GM18508 (cell line): ENCODE measurements around the gene ILKAP.

Experiments
- ATAC-seq: cut with Tn5 transposase; IDR thresholded peaks from one replicate; pipeline ENCODE4 v1.9.1; 2021; ENCODE audit warnings: moderate number of reproducible peaks; ENCODE audit not compliant: insufficient read depth, unreplicated experiment

ILKAP gene

DNA sequence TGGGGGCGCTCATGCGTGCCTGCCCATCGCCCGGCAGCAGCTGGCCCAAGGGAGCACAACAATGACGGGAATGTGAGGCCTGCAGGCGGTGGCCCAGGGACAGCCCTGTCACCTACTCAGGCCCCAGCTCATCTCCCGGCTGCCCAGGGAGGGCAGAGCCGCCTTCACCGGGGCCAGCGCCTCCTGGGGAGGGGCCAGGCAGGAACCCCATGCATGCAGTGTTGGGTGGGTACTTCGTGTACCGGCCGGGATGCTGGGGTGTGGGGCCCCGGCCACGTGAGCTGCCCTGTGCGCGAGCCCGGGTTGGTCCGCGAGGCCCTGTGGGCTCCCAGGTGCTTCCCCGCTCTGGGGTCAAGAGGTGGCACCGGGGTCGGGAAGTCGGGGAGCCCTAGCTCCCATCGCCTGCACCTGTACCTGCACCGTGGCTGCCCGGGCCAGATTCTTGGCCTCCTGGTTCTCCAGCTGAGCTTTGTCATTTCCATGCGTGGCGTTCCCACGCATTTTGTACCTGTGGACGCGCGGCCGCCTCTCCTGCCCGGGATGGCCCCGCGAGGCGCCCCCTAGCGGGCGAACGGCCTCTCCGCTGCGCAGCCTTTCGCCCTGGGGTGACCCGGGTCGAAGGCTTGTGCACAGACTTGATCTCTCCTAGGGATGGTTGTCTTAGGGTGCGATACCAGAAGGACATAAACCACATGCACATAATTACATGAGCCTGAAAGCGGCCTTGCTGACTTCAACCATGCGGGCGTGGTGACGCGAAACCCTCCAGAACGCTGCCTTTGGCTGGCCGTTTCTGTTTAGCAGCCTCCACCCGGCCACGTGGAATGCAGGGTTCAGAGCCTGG is 64.1 kb downstream of the ILKAP start:
- ATAC-seq = no peak

DNA sequence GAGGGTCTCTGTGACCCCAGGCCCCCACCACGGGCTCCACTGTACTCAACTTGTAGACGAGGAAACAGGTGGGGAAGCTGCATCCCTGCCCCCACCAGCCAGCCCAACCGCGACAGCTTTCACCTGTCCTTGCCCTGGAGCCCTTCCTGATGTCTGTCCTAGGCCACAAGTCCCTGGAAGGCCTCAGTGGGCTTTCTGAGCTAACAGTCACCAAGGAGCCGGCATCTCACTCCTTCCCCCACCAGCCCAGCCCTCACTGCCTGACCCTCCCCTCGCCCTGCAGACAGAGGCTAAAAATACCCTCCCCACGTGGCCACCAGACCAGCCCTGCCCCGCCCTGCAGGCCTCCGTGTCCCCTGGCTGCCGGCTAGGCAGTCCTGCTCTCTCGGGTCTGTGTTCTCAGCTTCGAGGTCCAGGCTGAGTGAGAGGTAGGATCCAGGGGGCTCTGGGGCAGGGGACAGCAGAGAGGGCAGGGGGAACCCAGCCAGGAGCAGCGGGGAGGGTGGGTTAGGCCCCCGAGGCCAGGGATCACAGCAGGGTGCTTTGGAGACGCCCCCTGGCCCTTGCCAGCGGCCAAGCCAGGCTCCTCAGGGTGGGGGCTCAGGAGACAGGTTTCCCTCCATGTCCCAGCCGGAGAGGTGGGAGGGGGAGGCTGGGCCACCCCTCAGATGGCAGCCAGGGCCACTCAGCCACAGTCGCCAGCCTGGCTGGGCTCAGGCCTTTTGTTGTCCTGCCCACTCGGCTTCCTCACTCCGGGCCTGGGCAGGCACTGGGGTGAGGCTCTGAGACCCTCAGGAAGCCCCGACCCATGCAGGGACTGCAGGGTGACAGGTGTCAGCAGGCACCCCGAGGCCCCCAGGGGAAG is 64.9 kb downstream of the ILKAP start, which contains the start of gene KLHL30:
TSS of gene KLHL30 (plus strand) at position 338 of the 865 bp plus-strand sequence. CDS start 2,087 bp downstream, outside the sequence.
- ATAC-seq = no peak

DNA sequence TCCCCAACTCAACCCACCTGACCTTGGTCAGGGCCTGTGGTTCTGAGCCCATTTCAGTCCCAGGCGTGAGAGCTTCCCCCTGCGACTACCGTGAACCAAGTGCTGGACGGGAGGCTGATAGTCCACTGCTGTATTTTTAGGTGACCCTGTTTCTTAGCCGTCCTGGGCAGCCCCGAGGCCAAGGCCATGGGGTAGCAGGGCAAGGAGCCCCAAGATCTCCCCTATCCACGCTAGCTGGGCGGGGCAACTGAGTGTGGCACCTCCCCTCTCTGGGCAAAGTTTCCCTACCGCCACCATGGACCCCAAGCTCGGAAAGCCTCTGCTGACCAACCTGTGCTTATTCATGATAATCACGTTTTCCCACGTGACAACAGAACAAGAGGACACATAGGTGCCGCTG is 65.6 kb downstream of the ILKAP start:
- no peak for ATAC-seq

DNA sequence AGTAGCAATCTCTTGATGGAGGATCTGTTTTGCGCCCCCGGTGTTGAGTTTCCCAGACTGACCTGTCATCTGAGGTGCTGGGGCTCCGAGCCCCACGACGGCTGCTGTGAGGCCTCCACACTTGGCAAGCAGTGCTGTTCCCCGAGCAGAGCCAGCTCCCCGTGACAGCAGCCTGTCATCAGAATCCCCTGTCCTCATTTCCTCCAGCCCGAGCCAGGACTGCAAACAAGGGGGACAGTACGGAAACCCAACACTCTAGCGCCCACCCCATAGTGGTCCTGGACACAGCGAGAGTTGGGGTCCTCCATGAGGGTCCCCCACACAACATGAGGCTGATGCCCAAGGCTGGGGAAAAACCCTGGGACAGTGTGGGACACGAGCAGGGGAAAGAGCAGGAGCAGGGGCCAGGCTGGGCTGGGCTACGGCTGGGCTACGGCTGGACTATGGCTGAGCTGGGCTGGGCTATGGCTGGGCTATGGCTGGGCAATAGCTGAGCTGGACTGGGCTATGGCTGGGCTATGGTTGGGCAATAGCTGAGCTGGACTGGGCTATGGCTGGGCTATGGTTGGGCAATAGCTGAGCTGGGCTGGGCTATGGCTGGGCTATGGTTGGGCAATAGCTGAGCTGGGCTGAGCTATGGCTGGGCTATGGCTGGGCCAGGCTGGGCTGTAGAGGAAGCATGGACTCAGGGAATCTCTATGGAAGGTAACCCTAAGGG is 66.5 kb downstream of the ILKAP start:
- ATAC-seq = no peak

DNA sequence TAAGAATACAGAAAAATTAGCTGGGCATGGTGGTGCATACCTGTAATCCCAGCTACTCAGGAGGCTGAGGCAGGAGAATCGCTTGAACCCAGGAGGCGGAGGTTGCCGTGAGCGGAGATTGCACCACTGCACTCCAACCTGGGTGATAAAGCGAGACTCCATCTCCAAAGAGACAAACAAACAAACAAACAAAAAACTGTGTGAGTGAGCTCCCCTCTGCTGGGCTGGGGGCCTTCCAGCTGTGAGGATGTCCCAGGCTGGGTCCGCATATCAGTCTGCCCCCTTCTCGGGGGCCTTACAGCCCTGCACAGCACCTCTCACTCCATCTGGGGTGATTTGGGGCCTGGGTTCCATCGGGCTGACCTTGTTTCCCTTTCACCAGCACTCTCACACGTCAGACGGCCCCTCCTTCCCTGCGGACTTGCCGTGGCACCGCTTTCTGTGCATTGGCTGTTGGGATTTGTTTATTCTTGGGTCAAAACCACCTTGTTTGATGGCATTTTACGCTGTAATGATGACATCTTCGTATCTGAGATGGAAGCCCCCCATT is 67.8 kb downstream of the ILKAP start:
- no peak for ATAC-seq

DNA sequence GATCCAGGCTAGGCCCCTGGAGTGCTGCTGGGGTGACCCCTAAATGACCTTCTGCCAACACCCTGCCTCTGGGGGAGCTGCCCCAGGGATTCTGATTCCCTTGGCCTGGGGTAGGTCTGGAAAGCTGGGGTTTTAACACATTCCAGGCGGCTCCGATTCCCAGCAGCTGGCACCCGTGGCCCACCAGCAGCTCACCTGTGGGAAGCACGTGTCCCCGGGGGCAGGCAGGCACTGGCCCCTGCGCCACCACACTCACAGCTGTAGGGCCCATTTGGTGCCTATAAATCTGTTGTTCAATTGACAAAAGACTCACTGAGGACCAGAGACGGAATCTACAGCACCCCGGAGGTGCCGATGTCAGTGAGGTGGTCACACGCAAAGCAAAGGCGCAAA is 69.1 kb downstream of the ILKAP start:
- no peak for ATAC-seq

DNA sequence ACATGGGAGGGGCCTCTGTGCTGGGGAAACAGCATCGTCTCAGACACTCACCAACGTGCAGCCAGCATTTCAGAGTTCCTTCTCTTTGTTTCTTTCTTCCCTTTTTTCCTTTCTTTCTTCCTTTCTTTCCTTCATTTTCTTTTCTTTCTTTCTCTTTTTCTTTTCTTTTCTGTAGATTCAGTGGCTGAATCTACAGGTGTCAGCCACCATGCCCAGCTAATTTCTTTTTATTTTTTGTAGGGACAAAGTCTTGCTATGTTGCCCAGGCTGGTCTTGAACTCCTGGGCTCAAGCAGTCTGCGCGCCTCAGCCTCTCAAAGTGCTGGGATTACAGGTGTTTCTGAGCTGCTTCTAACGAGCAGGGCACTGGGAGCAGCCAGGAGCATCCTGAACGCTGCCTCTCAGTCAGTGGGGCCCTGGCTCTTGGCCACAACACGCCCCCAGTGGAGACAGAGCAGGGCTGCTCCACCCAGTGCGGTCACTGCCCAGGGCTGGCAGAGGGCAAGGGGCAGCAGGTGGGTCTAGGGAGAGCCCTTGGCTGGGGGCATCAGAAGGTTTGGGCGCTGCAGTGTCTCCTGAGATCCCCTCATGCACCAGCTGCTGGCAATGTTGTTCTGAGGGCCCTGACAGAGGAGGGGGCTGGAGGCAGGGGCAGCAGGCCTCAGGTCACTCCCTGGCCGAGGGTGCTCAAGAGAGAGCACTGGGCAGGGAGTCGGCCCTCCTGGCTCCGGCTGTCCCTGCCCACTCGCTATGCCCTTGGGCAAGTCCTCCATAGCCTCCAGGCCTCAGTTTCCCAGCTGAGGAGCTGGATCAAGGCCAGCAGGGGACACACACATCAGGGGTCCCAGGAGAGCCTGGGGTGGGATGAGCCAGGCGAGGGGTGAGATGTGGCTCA is 69.7 kb downstream of the ILKAP start:
- ATAC-seq = no peak

DNA sequence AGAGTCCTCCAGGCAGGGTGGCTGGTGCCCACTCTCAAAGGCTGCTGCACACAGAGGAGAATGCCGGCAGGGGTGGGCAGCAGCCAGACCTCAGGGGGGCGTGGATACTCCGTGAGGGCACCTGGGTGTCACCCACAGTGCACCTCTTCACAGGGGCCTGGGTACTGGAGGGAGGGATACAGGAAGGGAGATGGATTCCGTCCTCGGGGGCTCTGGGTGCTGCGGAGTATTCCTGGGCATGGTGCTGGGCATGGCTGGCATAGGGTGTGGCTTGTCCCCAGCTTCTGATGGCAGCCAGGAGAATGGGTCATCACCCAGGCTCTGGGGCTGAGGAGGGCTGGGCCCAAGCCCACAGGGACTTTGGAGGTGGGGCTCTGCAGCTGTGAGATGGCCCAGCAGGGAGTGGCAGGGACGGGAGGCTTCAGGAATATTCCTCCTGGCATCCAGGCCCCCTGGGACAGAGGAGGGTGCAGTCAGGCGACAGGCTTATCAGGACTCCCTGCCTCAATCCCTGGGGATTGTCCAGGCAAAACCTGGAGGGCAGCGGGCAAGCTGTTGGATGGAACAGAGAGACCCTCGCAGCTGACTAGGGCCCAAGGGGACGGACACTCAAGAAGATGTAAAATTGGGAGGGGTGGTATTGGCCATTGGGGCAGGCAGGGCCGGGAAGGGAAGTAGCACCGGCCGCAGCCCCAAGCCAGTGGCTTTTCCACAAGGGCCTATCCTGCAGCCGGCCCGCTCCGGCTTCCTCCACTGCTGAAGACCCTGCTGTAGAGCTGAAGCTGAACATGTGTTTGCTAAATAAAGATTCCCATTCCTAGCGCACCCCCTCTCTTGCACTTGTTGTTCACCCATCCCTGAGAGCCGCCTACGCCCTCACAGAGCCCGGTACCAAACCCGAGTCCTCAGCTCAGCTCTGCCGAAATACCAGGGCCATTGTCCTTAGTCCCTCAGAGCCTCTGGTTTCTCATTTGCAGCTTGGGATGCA is 70.7 kb downstream of the ILKAP start:
- ATAC-seq = no peak

DNA sequence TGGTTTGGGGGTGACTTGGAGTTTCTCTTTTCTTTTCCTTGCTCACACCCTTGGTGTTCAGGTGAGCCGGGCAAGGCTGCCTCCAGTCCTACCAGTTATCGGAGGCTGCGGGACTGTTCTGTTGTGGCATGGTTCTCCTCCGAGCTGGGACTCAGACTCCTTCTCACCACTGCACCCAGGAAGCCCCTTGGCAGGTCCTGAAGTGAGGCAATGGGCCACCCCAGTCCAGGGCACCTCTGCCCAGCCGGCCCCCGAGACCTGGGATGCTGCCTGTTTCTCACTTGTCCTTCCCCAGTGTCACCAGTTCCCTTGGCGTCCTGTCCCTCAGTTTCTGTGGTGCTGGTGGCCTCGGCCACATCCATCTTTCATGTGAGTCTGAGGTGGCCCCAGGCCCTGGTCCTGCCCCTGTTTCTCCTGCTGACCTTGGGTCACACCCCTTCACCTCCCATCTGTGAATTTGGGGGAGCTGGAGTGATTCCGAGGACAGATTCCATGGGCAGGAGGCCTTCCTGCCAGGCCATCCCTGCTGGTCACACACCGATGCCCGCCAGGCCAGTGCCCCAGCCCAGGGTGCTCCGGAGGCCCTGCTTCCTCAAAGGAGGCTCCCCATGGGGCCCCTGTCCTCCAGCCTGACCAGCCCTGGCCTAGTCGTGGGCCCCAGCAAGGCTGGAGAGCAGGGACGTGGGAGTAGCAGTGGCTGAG is 71.6 kb downstream of the ILKAP start:
- ATAC-seq = no peak

DNA sequence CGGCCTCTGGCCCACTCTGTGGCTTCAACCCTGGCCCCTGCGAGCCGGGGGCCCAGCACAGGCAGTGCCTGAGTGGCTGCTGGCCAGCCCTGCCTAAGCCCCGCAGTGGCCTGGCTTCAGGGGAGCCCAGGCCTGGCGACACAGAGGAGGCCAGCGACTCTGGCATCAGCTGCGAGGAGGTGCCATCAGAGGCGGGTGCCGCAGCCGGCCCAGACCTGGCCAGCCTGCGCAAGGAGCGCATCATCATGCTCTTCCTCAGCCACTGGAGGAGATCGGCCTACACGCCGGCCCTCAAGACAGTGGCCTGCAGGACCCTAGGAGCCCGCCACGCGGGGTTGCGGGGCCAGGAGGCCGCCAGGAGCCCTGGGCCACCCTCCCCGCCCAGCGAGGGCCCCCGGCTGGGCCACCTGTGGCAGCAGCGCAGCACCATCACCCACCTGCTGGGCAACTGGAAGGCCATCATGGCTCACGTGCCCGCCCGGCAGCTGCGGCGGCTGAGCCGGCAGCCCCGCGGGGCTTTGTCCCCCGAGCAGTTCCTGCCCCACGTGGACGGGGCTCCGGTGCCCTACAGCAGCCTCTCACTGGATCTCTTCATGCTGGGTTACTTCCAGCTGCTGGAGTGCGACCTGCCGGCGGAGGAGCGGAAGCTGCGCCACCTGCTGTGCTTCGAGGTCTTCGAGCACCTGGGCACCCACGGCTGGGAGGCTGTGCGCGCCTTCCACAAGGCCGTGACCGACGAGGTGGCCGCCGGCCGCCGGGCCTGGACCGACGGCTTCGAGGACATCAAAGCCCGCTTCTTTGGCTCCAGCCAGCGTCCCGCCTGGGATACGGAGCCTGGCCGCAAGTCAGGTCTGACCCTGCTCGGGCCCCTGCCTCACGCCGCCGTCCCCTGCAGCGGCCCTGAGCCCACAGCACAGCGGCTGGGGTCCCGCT is 72.5 kb downstream of the ILKAP start:
- ATAC-seq = no peak

DNA sequence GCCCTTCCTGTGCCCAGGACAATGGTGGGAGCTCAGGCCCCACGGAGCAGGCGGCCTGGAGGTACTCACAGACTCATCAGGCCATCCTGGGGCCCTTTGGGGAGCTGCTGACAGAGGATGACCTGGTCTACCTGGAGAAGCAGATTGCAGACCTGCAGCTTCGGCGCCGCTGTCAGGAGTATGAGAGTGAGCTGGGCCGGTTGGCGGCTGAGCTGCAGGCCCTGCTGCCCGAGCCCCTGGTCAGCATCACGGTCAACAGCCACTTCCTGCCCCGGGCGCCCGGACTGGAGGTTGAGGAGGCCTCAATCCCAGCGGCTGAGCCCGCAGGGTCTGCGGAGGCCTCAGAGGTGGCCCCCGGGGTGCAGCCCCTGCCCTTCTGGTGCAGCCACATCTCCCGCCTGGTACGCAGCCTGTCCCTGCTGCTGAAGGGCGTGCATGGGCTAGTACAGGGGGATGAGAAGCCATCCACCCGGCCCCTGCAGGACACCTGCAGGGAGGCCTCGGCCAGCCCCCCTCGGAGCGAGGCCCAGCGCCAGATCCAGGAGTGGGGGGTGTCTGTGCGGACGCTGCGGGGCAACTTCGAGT is 73.3 kb downstream of the ILKAP start:
- ATAC-seq = no peak

DNA sequence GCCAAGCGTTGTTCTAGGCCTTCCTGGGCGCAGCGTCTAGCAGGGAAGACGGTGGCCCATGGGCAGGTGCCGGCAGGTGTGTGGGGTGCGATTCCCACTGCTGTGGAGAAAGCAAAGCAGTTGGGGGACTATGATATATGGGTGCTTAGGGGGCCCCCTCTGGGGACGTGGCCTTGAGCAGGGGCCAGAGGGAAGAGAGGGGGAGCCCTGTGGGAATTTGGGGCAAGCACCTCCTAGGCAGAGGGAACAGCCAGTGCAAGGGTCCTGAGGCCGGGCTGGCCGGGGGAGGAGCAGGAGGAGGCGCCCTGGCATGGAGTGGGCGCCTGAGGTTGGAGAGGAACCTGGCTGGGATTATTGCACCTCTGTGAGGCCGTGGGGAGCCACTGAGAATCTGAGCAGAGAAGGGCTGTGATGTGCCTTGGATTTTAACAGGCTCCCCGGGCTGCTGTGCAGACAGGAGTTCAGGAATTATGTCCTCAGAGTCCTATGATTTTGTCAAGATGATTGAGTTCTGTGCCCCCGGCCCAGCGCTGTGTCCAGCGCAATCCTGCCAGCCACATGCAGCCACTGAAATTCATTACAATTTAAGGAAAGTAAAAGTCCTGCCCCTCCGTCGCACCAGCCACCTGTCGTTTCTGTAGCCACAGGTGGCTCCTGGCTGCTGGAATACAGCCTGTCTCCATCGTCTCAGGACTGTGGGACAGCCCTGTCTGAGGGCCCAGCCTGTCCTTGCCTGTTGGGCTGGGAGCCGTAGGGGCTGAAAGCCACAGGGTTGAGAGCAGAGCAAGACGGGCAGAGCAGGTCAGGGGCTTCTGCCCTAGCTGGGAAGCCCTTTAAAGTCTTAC is 74.1 kb downstream of the ILKAP start:
- ATAC-seq = no peak

DNA sequence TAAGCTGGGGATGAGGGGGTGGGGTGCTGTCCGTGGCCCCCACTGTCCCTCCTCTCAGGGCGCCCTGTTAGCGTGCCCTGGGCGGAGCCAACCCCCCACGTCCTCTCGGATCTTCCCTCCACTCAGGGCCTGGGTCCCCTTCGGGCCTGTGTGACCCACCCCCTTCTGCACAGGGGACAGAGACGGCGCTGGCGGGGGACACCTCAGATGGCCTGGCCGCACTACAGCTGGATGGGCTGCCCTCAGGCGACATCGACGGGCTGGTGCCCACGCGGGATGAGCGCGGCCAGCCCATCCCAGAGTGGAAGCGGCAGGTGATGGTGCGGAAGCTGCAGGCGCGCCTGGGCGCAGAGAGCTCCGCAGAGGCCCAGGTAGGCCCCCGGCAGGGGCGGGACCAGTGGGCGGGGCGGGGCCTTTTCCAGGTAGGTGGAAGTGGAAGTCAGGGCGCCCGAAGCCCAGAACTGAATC is 74.9 kb downstream of the ILKAP start:
- no peak for ATAC-seq

DNA sequence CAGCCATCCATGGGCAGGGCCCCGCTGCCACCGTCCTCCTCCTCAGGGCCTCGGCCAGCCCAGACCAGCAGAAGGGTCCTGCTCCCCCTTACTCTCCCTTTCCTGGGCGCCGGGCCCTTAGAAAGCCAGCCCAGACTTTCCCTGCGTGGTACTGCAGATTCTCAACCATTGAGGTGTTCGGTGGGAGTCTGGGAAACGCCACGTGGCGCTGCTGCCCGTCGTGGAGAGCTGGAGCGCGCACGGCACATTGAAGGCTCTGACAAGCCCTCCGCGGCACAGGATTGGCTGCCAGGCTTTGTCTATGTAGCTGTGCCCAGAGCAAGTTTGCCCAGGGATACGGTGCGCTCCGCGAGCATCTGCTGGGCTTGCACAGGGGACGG is 75.4 kb downstream of the ILKAP start:
- no peak for ATAC-seq
